VCaP (cell line): ENCODE measurements around the gene GOLGA6L2.

Experiments
- H3K27ac ChIP-seq: fragments of 450-650 bp; 2 replicates; pipeline ENCODE4 v1.5.1; 2017
- CTCF ChIP-seq: fragments of 450-650 bp; conservative IDR thresholded peaks from 2 replicates; pipeline ENCODE4 v1.5.1; 2017; ENCODE audit warnings: mild to moderate bottlenecking, moderate library complexity

The GOLGA6L2 gene

GRCh38 chr15:23472033-23472432, 25.0 kb upstream of the GOLGA6L2 start:
- no peak for TF ChIP-seq CTCF
- no peak overlapping the region for H3K27ac ChIP-seq

GRCh38 chr15:23467110-23467600, 20.1 kb upstream of the GOLGA6L2 start:
- H3K27ac ChIP-seq: no peak overlapping the region
- TF ChIP-seq CTCF: peak; percentile 68

- TF ChIP-seq CTCF: no peak
- no peak overlapping the region for H3K27ac ChIP-seq
These were observed 10.8 kb upstream of the GOLGA6L2 start for GRCh38 chr15:23457890-23458289.

GRCh38 chr15:23446215-23447106, 582 bp downstream of the GOLGA6L2 start:
- TF ChIP-seq CTCF: no peak

GRCh38 chr15:23444269-23444668, 2.8 kb downstream of the GOLGA6L2 start:
- no peak for TF ChIP-seq CTCF
- H3K27ac ChIP-seq: no peak overlapping the region

More at GRCh38 chr15:23446215-23447106, 582 bp downstream of the GOLGA6L2 start:
- H3K27ac ChIP-seq: no peak overlapping the region

GRCh38 chr15:23441204-23441603, 5.8 kb downstream of the GOLGA6L2 start:
- no peak for TF ChIP-seq CTCF
- no peak overlapping the region for H3K27ac ChIP-seq

- no peak for TF ChIP-seq CTCF
These were observed 6.4 kb downstream of the GOLGA6L2 start for GRCh38 chr15:23440596-23440995.

More at GRCh38 chr15:23440596-23440995, 6.4 kb downstream of the GOLGA6L2 start:
- H3K27ac ChIP-seq: no peak overlapping the region
